ENCODE measurements around the gene THAP12. TPM values are rescaled to one million over a fixed set of nuclear protein-coding genes. Genes with fewer than 3 reads are reported as not detected.

The THAP12 gene
- total RNA-seq, 4 donors from 2014 or later, result 12.0 to 104 (median 55.6) TPM

- DNase-seq, result no peak
- Histone ChIP-seq H3K27ac (no peak overlapping the region), H3K9me3 (no peaks in the 10 kb centered on the region), H3K27me3 (no peaks in the 10 kb centered on the region), H3K4me1 (no peaks in the 10 kb centered on the region), H3K36me3 (no peaks in the 10 kb centered on the region), H3K4me3 (no peak overlapping the region)
- TF ChIP-seq POLR2A (IDR thresholded peaks at IDR 0.05), result no peak
- TF ChIP-seq, protein P1, sequence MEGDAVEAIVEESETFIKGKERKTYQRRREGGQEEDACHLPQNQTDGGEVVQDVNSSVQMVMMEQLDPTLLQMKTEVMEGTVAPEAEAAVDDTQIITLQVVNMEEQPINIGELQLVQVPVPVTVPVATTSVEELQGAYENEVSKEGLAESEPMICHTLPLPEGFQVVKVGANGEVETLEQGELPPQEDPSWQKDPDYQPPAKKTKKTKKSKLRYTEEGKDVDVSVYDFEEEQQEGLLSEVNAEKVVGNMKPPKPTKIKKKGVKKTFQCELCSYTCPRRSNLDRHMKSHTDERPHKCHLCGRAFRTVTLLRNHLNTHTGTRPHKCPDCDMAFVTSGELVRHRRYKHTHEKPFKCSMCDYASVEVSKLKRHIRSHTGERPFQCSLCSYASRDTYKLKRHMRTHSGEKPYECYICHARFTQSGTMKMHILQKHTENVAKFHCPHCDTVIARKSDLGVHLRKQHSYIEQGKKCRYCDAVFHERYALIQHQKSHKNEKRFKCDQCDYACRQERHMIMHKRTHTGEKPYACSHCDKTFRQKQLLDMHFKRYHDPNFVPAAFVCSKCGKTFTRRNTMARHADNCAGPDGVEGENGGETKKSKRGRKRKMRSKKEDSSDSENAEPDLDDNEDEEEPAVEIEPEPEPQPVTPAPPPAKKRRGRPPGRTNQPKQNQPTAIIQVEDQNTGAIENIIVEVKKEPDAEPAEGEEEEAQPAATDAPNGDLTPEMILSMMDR (IDR thresholded peaks at IDR 0.05), result no peak
- intact Hi-C loops (cut with DNase I; ENCODE audit: low total_unique reads), result no loop called here
Observed at GRCh38 chr11:76310832-76311595, 69.9 kb downstream of the THAP12 start.

DNA sequence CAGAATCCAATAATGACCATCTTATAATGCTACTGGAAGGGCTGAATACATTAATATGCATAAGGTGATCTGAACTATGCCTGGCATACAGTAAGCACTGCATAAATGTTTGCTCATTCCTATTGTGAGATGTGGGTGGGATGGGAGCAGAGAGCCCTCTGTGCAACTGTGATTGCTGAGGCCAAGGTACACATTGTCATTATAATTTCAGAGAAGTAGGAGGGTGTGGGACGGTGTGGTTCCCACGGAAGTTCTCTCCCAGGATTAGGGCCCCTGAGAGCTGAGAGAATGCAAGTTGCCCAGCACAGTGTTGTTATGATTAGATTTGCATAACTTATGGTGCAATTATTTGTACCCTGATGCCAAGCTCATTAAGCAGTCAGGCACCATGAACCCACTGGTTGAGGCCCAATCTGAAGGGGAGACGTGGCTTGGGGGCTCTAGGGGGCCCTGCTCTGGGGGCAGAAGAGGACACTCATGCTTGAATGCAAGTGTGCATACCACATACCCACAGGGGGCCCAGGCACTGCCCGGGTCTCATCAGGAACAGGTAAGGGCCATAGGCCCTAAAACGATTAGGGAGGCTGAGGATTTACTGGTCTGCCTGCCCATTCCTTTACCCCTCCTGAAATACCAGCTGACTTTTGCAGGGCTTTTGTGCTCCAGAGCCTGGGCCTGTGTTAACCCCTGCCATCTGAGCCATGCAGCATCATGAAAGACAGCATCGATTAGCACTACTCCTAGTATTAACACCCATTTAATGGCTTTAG, 72.8 kb downstream of the THAP12 start:
- TF ChIP-seq, protein P1 (IDR thresholded peaks at IDR 0.05), result no peak
- TF ChIP-seq POLR2A (IDR thresholded peaks at IDR 0.05), result no peak
- Histone ChIP-seq H3K36me3 (no peaks in the 10 kb centered on the region), H3K27ac (no peak overlapping the region), H3K9me3 (no peaks in the 10 kb centered on the region), H3K4me1 (no peaks in the 10 kb centered on the region), H3K27me3 (no peaks in the 10 kb centered on the region), H3K4me3 (no peak overlapping the region)
- intact Hi-C loops (cut with DNase I; ENCODE audit: low total_unique reads), result no loop called here
- DNase-seq, result no peak

GRCh38 chr11:76307396-76307795, 73.5 kb downstream of the THAP12 start:
- no peaks in the 10 kb centered on the region for H3K36me3 ChIP-seq
- H3K9me3 ChIP-seq, result no peaks in the 10 kb centered on the region
- DNase-seq, result no peak
- H3K27me3 ChIP-seq, result no peaks in the 10 kb centered on the region
- intact Hi-C loops (cut with DNase I; ENCODE audit: low total_unique reads), result no loop called here
- H3K27ac ChIP-seq, result no peak overlapping the region
- TF ChIP-seq, protein P1 (IDR thresholded peaks at IDR 0.05), result no peak
- no peak for TF ChIP-seq POLR2A (IDR thresholded peaks at IDR 0.05)
- no peaks in the 10 kb centered on the region for H3K4me1 ChIP-seq
- H3K4me3 ChIP-seq, result no peak overlapping the region

- no peaks in the 10 kb centered on the region for H3K4me1 ChIP-seq
- H3K9me3 ChIP-seq, result no peaks in the 10 kb centered on the region
- intact Hi-C loops (cut with DNase I; ENCODE audit: low total_unique reads), result no loop called here
- H3K27ac ChIP-seq, result no peak overlapping the region
- no peaks in the 10 kb centered on the region for H3K36me3 ChIP-seq
- H3K4me3 ChIP-seq, result no peak overlapping the region
- DNase-seq, result no peak
- TF ChIP-seq, protein P1 (IDR thresholded peaks at IDR 0.05), result no peak
- TF ChIP-seq POLR2A (IDR thresholded peaks at IDR 0.05), result no peak
- no peaks in the 10 kb centered on the region for H3K27me3 ChIP-seq
Observed at GRCh38 chr11:76303399-76303798, 77.5 kb downstream of the THAP12 start.

GRCh38 chr11:76302996-76303395, 77.9 kb downstream of the THAP12 start:
- intact Hi-C loops (cut with DNase I; ENCODE audit: low total_unique reads), result no loop called here
- H3K4me1 ChIP-seq, result no peaks in the 10 kb centered on the region
- TF ChIP-seq, protein P1 (IDR thresholded peaks at IDR 0.05), result no peak
- no peak for TF ChIP-seq POLR2A (IDR thresholded peaks at IDR 0.05)
- no peak for DNase-seq
- no peaks in the 10 kb centered on the region for H3K36me3 ChIP-seq
- no peak overlapping the region for H3K4me3 ChIP-seq
- no peak overlapping the region for H3K27ac ChIP-seq
- H3K9me3 ChIP-seq, result no peaks in the 10 kb centered on the region
- no peaks in the 10 kb centered on the region for H3K27me3 ChIP-seq
